ENCODE data around the gene STK32C. TPM values are rescaled to one million over a fixed set of nuclear protein-coding genes. Genes with fewer than 3 reads are reported as not detected.
"Not testable (repeated sequence)": the region's sequence is repeated elsewhere in the genome, so short reads cannot be mapped to it uniquely, and the experiment has no call there.

The STK32C gene
- total RNA-seq, 4 donors from 2014 or later: 1.3 to 5.6 (median 4.7) TPM

DNA sequence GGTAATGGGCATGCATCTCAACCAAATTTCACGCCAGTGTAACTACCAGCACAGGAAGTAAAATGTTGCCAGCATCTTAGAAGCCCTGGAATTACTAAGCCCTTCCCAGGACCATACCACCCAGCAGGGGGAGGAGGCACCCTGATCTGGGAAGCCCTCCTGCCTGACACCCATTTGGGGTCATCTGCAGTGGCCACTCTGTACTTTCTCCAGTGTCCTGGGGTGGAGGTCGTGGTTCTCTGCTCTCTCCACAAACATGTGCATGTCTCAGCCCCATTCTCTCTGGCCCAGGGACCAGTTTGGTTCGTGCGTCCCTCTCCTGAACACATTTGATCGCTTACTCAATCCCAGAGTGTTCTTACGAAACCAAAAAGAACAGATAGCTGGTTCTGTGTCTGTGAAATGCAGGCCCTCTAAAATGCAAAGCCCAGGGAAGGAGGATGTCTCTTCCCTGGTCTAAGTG lies 14.9 kb upstream of the STK32C start:
- no peak for DNase-seq (ENCODE audit: low spot score in 2 of 2)
- Histone ChIP-seq H3K27ac (no peak overlapping the region), H3K4me3 (no peak overlapping the region), H3K36me3 (peaks cover 3% of the 10 kb centered on the region), H3K9me3 (no peaks in the 10 kb centered on the region), H3K27me3 (no peaks in the 10 kb centered on the region), H3K4me1 (peaks cover 8% of the 10 kb centered on the region)
- no peak for TF ChIP-seq POLR2A (IDR thresholded peaks at IDR 0.05)
- TF ChIP-seq POLR2AphosphoS5 (IDR thresholded peaks at IDR 0.05): no peak
- TF ChIP-seq EP300 (IDR thresholded peaks at IDR 0.05): no peak
- TF ChIP-seq, protein P1, sequence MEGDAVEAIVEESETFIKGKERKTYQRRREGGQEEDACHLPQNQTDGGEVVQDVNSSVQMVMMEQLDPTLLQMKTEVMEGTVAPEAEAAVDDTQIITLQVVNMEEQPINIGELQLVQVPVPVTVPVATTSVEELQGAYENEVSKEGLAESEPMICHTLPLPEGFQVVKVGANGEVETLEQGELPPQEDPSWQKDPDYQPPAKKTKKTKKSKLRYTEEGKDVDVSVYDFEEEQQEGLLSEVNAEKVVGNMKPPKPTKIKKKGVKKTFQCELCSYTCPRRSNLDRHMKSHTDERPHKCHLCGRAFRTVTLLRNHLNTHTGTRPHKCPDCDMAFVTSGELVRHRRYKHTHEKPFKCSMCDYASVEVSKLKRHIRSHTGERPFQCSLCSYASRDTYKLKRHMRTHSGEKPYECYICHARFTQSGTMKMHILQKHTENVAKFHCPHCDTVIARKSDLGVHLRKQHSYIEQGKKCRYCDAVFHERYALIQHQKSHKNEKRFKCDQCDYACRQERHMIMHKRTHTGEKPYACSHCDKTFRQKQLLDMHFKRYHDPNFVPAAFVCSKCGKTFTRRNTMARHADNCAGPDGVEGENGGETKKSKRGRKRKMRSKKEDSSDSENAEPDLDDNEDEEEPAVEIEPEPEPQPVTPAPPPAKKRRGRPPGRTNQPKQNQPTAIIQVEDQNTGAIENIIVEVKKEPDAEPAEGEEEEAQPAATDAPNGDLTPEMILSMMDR (IDR thresholded peaks at IDR 0.05): no peak
- WGBS: 78% methylated on average over 6 of the region's 6 CpGs

DNA sequence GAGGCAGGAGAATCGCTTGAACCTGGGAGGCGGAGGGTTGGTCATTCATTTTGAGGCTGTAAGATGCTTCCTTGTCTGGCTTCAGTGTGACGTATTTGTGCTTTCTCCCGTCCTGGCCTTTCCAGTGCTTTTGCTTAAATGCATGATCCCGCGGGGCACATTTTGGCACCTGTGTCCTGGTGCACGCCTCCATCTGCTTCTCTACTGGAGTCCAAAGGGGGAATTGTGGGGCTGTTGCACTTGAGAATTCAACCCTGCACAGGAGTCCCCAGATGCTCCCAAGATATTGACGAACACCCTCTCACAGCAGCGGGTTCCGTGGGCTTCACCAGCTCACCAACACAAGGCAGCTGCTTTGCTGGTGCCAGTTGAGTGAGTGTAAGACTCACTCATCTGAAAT lies 14.0 kb upstream of the STK32C start:
- H3K4me3 ChIP-seq: no peak overlapping the region
- DNase-seq (ENCODE audit: low spot score in 2 of 2): peak in 1 of 2 donors; percentile 36
- WGBS: 85% methylated on average over 9 of the region's 10 CpGs
- no peaks in the 10 kb centered on the region for H3K9me3 ChIP-seq
- H3K36me3 ChIP-seq: no peaks in the 10 kb centered on the region
- H3K27ac ChIP-seq: no peak overlapping the region
- no peak for TF ChIP-seq EP300 (IDR thresholded peaks at IDR 0.05)
- TF ChIP-seq, protein P1 (IDR thresholded peaks at IDR 0.05): no peak
- TF ChIP-seq POLR2A (IDR thresholded peaks at IDR 0.05): no peak
- no peak for TF ChIP-seq POLR2AphosphoS5 (IDR thresholded peaks at IDR 0.05)
- no peaks in the 10 kb centered on the region for H3K27me3 ChIP-seq
- peaks cover 5% of the 10 kb centered on the region for H3K4me1 ChIP-seq

DNA sequence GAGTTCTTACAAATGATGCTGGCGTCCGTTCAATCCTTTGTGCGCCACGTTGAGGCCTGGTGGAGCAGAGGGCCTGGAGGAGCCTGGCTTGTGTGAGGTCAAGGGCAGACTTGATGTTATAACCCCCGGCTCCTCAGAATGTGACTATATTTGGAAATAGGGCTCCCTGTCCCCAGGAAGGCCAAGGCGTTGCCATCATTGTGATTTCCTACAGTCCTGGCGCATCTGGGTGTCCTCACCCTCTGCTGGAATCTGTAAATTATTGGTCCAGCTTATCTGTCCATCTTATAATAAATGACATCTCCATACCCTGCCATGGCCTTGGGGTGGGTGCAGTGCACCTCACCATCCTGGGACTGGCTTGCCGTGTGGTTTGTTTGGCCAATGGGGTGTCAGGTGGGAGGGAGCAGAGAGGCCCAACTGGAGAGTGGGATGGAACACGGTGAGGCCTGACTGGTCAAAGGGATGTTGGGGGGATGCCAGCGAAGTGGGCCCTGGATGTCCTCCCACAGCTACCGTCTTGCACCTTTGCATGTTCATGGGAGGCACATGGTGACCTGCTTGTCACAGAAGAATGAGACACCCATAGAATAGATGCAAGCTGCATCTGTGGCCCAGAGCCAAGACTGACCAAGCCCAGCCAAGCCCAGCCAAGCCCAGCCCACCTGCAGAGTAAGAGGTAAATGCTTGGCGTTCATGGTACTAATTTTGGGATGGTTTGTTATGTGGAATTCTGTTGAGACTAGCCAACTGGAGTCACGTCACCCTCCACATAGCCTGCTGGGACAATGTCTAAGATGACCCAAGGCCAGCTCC lies 13.1 kb upstream of the STK32C start:
- peak in 1 of 2 donors; percentile 54 for DNase-seq (ENCODE audit: low spot score in 2 of 2)
- Histone ChIP-seq H3K36me3 (no peaks in the 10 kb centered on the region), H3K27me3 (no peaks in the 10 kb centered on the region), H3K4me3 (no peak overlapping the region), H3K9me3 (no peaks in the 10 kb centered on the region), H3K4me1 (peaks cover 5% of the 10 kb centered on the region), H3K27ac (no peak overlapping the region)
- no peak for TF ChIP-seq POLR2A (IDR thresholded peaks at IDR 0.05)
- TF ChIP-seq, protein P1 (IDR thresholded peaks at IDR 0.05): no peak
- WGBS: 91% methylated on average over 11 of the region's 13 CpGs

DNA sequence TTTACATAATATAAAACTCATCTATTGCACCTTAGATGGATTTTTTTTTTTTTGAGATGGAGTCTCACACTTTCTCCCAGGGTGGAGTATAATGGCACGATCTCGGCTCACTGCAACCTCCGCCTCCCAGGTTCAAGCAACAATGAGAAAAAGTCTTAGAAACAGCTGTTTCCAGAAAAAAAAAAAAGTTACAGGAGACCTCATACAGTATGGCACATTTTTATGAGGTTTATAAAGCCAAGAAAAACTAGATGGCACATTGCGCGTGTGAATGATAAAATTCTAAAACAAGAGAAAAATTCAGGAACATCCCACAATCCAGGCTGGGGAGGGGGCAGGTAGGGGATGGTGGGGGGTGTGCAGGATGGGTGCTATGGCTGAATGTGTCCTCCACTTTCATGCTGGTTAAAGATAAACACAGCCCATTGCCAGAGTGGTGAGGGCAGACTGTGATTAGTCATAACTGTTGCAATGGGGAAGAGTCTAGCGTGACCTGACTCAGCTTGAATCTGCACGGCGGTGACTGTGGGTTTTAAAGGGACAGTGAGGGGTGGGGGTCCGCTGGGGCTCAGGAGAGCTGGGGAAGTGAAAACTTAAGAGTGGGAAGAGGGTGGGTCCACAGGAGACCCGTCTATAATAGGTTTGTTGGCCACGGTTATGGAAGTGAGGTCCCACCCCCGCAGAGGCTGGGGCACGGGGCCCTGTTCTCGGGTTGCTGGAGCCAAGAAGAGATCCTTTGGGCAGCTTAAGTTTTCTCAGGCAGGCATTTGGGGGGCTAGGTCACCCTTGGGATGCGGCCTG lies 12.3 kb upstream of the STK32C start:
- peak in 1 of 2 donors; percentile 65 for DNase-seq (ENCODE audit: low spot score in 2 of 2)
- H3K4me3 ChIP-seq: no peak overlapping the region
- TF ChIP-seq POLR2AphosphoS5 (IDR thresholded peaks at IDR 0.05) (no peak), POLR2A (IDR thresholded peaks at IDR 0.05) (no peak), EP300 (IDR thresholded peaks at IDR 0.05) (no peak)
- TF ChIP-seq, protein P1 (IDR thresholded peaks at IDR 0.05): no peak
- H3K27ac ChIP-seq: no peak overlapping the region
- H3K36me3 ChIP-seq: no peaks in the 10 kb centered on the region
- no peaks in the 10 kb centered on the region for H3K9me3 ChIP-seq
- peaks cover 5% of the 10 kb centered on the region for H3K4me1 ChIP-seq
- H3K27me3 ChIP-seq: no peaks in the 10 kb centered on the region
- 55% methylated on average over 15 of the region's 15 CpGs for WGBS

DNA sequence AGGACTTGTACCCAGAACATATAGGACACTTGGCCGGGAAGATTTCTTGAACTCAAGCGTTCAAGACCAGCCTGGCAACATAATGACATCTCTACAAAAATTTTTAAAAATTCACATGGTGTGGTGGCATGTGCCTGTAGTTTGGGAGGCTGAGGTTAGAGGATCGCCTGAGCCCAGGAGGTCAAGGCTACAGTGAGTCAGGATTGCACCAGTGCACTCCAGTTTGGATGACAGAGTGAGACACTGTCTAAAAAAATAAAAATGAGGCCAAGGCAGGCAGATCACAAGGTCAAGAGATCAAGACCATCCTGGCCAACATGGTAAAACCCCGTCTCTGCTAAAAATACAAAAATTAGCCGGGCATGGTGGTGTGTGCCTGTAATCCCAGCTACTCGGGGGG lies 9.7 kb upstream of the STK32C start:
- not testable (repeated sequence) for H3K27ac ChIP-seq; H3K4me1 ChIP-seq; H3K4me3 ChIP-seq; DNase-seq (ENCODE audit: low spot score in 2 of 2); H3K27me3 ChIP-seq; H3K9me3 ChIP-seq; H3K36me3 ChIP-seq
- 97% methylated on average over 6 of the region's 6 CpGs for WGBS

Measured in suprapubic skin (tissue), 4 donors.